WTC11 (cell line): ENCODE data around the gene ATF6B. TPM values are rescaled to one million over a fixed set of nuclear protein-coding genes. Genes with fewer than 3 reads are reported as not detected.

ENCODE experiments used
- ATAC-seq: fragments of 200-7000 bp; cut with Tn5 transposase; 2 replicates; pipeline ENCODE4 v1.10.0; 2021; ENCODE audit warnings: mild to moderate bottlenecking, moderate library complexity
- CTCF ChIA-PET: fragments of 300-600 bp; sonication (Branson Sonifier 250); formaldehyde crosslinking; loops from one replicate; lab custom pipeline; 2021; ENCODE audit warnings: antibody characterized with exemption; lab: Charles Lee
- POLR2A ChIA-PET: fragments of 350-600 bp; sonication (Branson Sonifier 250); formaldehyde crosslinking; loops from one replicate; lab custom pipeline; 2021; ENCODE audit warnings: antibody characterized with exemption; lab: Charles Lee
- DNase-seq: peaks from one replicate; pipeline ENCODE4 v3.0.0; 2021; ENCODE audit warnings: low spot score
- H3K27ac Mint-ChIP-seq: 2 replicates; pipeline ENCODE4 v1.8.0; 2021; ENCODE audit warnings: mixed read lengths
- H3K27me3 Mint-ChIP-seq: 2 replicates; pipeline ENCODE4 v1.8.0; 2021; ENCODE audit warnings: low read depth, mild to moderate bottlenecking, moderate library complexity, mixed read lengths
- H3K36me3 Mint-ChIP-seq: 2 replicates; pipeline ENCODE4 v1.8.0; 2021; ENCODE audit warnings: mixed read lengths
- H3K4me1 Mint-ChIP-seq: 2 replicates; pipeline ENCODE4 v1.8.0; 2022; ENCODE audit warnings: mixed read lengths
- H3K4me3 Mint-ChIP-seq: 2 replicates; pipeline ENCODE4 v1.8.0; 2021; ENCODE audit warnings: mild to moderate bottlenecking, moderate library complexity, mixed read lengths
- H3K9me3 Mint-ChIP-seq: 2 replicates; pipeline ENCODE4 v1.8.0; 2021; ENCODE audit warnings: mixed read lengths
- AR ChIP-seq: fragments of 250-450 bp; sonication (Bioruptor Pico); IDR thresholded peaks from 2 replicates; pipeline ENCODE4 v1.9.0; 2021; ENCODE audit warnings: mild to moderate bottlenecking
- CTCF ChIP-seq: fragments of 200-600 bp; IDR thresholded peaks from 2 replicates; pipeline ENCODE4 v1.8.0; 2022; ENCODE audit warnings: antibody characterized with exemption
- E2F4 ChIP-seq: sonication (generic); formaldehyde crosslinking; IDR thresholded peaks from 2 replicates; pipeline ENCODE4 v1.8.1; 2022; ENCODE audit warnings: low read depth, mild to moderate bottlenecking, moderate library complexity, missing genetic modification reagents, borderline replicate concordance
- ESRRA ChIP-seq: sonication (generic); formaldehyde crosslinking; IDR thresholded peaks from 2 replicates; pipeline ENCODE4 v1.8.1; 2022; ENCODE audit warnings: mild to moderate bottlenecking, missing genetic modification reagents, borderline replicate concordance
- FOXJ3 ChIP-seq: sonication (generic); formaldehyde crosslinking; IDR thresholded peaks from 2 replicates; pipeline ENCODE4 v1.9.0; 2021; ENCODE audit warnings: missing genetic modification reagents, mild to moderate bottlenecking, borderline replicate concordance
- FOXK1 ChIP-seq: sonication (generic); formaldehyde crosslinking; IDR thresholded peaks from 2 replicates; pipeline ENCODE4 v1.8.0; 2022; ENCODE audit warnings: mild to moderate bottlenecking, moderate library complexity, missing genetic modification reagents
- FOXP4 ChIP-seq: sonication (generic); formaldehyde crosslinking; IDR thresholded peaks from 2 replicates; pipeline ENCODE4 v1.8.0; 2022; ENCODE audit warnings: mild to moderate bottlenecking, missing genetic modification reagents
- GABPB1 ChIP-seq: sonication (generic); formaldehyde crosslinking; IDR thresholded peaks from 2 replicates; pipeline ENCODE4 v1.8.1; 2023; ENCODE audit warnings: mild to moderate bottlenecking, missing genetic modification reagents
- JAZF1 ChIP-seq: fragments of 250-450 bp; sonication (Bioruptor Pico); IDR thresholded peaks from 2 replicates; pipeline ENCODE4 v1.9.0; 2021; ENCODE audit warnings: moderate library complexity, mild to moderate bottlenecking, inconsistent platforms
- TEAD4 ChIP-seq: sonication (generic); formaldehyde crosslinking; IDR thresholded peaks from 2 replicates; pipeline ENCODE4 v1.8.0; 2022; ENCODE audit warnings: mild to moderate bottlenecking, missing genetic modification reagents
- USF1 ChIP-seq: sonication (generic); formaldehyde crosslinking; IDR thresholded peaks from 2 replicates; pipeline ENCODE4 v1.8.0; 2022; ENCODE audit warnings: mild to moderate bottlenecking, missing genetic modification reagents
- ZBTB21 ChIP-seq: sonication (generic); formaldehyde crosslinking; IDR thresholded peaks from 2 replicates; pipeline ENCODE4 v1.8.1; 2023; ENCODE audit warnings: mild to moderate bottlenecking, missing genetic modification reagents, borderline replicate concordance
- ZMAT4 ChIP-seq: fragments of 250-450 bp; sonication (Bioruptor Pico); IDR thresholded peaks from 2 replicates; pipeline ENCODE4 v1.9.0; 2021; ENCODE audit warnings: mild to moderate bottlenecking
- ZNF512 ChIP-seq: sonication (generic); formaldehyde crosslinking; IDR thresholded peaks from 2 replicates; pipeline ENCODE4 v1.8.1; 2022; ENCODE audit warnings: missing genetic modification reagents, borderline replicate concordance
- ZNF532 ChIP-seq: fragments of 250-450 bp; sonication (Bioruptor Pico); IDR thresholded peaks from 2 replicates; pipeline ENCODE4 v1.9.0; 2021; ENCODE audit warnings: mild to moderate bottlenecking, borderline replicate concordance
- ZNF671 ChIP-seq: fragments of 250-450 bp; sonication (Bioruptor Pico); IDR thresholded peaks from 2 replicates; pipeline ENCODE4 v1.8.0; 2021; ENCODE audit warnings: mild to moderate bottlenecking
- total RNA-seq: library from RNA; stranded (reverse); gene quantifications from 3 replicates; pipeline ENCODE4 v1.2.3, GENCODE V29; 2021

ATF6B gene
- total RNA-seq, 1 experiment from 2014 or later: 47.5 TPM

GRCh38 chr6:32116674-32117073 lies 11.4 kb downstream of the ATF6B start:
- POLR2A ChIA-PET: interaction anchor here (1.0 kb wide), 1 partner anchor 79 kb away, joined by 3 read pairs; no protein-coding TSS in a partner anchor
- no peak overlapping the region for H3K4me3 Mint-ChIP-seq
- H3K4me1 Mint-ChIP-seq: no peaks in the 10 kb centered on the region
- TF ChIP-seq CTCF: peak; percentile 47; the same call in 1 of the 2 replicates
- no peak for TF ChIP-seq ZNF512 (CRISPR knock-in tag)
- H3K9me3 Mint-ChIP-seq: no peaks in the 10 kb centered on the region
- peak; percentile 12; the same call in 1 of the 2 replicates for ATAC-seq
- H3K27me3 Mint-ChIP-seq: no peaks in the 10 kb centered on the region; the same call in 1 of the 2 replicates
- DNase-seq: no peak
- peaks cover 21% of the 10 kb centered on the region for H3K36me3 Mint-ChIP-seq
- CTCF ChIA-PET: interaction anchor here (0.9 to 6.3 kb wide), 20 partner anchors 10 to 128 kb away, joined by 3 to 63 read pairs (median 4); partner anchors contain the start of genes AGPAT1, ATF6B, EGFL8 and FKBPL
- H3K27ac Mint-ChIP-seq: no peak overlapping the region; the same call in 1 of the 2 replicates

GRCh38 chr6:32115623-32116022 lies 12.4 kb downstream of the ATF6B start:
- ChIA-PET CTCF (interaction anchor here (4.9 to 6.3 kb wide), 2 partner anchors 27 to 50 kb away, joined by 38 to 47 read pairs; partner anchors contain the start of gene EGFL8), POLR2A (no interaction called here)
- DNase-seq (no peak), ATAC-seq (no peak)
- Mint-ChIP-seq H3K9me3 (no peaks in the 10 kb centered on the region), H3K36me3 (peaks cover 13% of the 10 kb centered on the region), H3K4me1 (no peaks in the 10 kb centered on the region), H3K27me3 (no peaks in the 10 kb centered on the region; the same call in 1 of the 2 replicates), H3K27ac (no peak overlapping the region), H3K4me3 (no peak overlapping the region)
- no peak for TF ChIP-seq ZNF512 (CRISPR knock-in tag)
- no peak for TF ChIP-seq FOXK1 (CRISPR knock-in tag)
- TF ChIP-seq ZMAT4: no peak
- TF ChIP-seq TEAD4: no peak
- TF ChIP-seq ZNF532 (CRISPR knock-in tag): no peak
- no peak for TF ChIP-seq ESRRA (CRISPR knock-in tag)
- TF ChIP-seq GABPB1 (CRISPR knock-in tag): no peak
- TF ChIP-seq ZNF671 (CRISPR knock-in tag): no peak
- TF ChIP-seq JAZF1 (CRISPR knock-in tag): no peak
- TF ChIP-seq FOXP4 (CRISPR knock-in tag): no peak
- no peak for TF ChIP-seq FOXJ3 (CRISPR knock-in tag)
- no peak for TF ChIP-seq ZBTB21 (CRISPR knock-in tag)
- TF ChIP-seq USF1 (CRISPR knock-in tag): no peak
- no peak for TF ChIP-seq AR
- TF ChIP-seq E2F4: no peak
